ENCODE data around the gene VDR.

DNA sequence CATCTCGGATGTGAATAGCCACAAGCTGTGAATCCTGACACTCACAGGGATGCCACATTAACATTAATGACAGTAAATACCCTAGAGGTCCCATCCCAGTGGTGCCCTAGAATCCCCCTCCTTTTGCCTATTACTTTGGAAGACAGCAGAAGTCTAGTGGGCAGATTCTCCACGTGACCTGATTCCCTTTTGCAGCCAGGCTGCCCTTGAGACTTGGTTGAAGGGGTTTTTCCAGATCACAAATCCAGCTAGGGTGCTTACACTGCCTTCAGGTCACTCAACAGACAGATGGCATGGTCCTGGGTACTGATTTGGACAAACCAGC lies 93.8 kb downstream of the VDR start:
- TF ChIP-seq POLR2AphosphoS5 (IDR thresholded peaks at IDR 0.05) = no peak
- no peak for TF ChIP-seq CTCF (IDR thresholded peaks at IDR 0.05)

Measured in transverse colon (tissue), 4 donors.